ENCODE measurements around the gene VPS41.
A peak's percentile ranks its signal among the peaks of the same experiment; 100 is the strongest.
"Not testable (repeated sequence)": the region's sequence is repeated elsewhere in the genome, so short reads cannot be mapped to it uniquely, and the experiment has no call there.

Gene VPS41

GRCh38 chr7:38908759-38909335, at the start of gene VPS41:
Gene VPS41 (minus strand): TSS chr7:38909191. CDS start chr7:38909174, 17 bp downstream.
- DNase-seq (ENCODE audit: low read depth), result peak; percentile 71

DNA sequence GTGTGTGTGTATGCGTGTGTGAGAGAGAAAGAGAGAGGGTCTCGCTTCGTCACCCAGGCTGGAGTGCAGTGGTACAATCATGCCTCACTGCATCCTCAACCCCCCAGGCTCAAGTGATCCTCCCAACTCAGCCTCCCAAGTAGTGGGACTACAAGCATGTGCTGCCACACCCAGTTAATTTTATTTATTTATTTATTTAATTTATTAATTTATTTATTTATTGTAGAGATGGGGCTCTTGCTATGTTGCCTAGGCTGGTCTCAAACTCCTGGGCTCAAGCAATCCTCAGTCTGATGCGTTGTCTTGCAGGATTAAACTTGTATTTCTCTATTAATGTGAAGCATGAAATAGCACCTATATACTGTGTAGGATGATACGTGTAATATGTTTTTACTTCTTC, 46.9 kb upstream of the VPS41 start:
- no peak for DNase-seq (ENCODE audit: low read depth)

GRCh38 chr7:38953971-38954370, 45.0 kb upstream of the VPS41 start:
- DNase-seq (ENCODE audit: low read depth), result no peak

DNA sequence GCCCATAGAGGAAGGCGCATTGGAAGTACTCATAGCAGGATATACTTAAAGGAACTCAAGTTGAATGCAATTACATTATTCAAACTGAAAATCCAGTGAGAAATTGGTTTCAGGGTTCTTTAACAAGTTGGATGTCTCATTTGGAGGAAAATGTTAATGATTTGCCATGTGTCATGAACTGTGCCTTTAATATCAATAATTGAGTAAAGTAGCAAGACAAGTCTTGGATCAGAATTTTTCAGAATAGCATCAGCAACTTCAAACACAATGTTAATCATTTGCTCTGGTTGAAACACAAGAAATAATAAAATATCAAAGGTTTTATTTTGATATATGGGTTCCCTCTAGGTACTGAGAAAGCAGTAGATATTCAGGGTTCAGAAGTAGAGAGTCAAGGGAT, 44.2 kb upstream of the VPS41 start:
- no peak for DNase-seq (ENCODE audit: low read depth)

- no peak for DNase-seq (ENCODE audit: low read depth)
Observed at GRCh38 chr7:38951213-38951612, 42.2 kb upstream of the VPS41 start.

GRCh38 chr7:38950309-38950708, 41.3 kb upstream of the VPS41 start:
- no peak for DNase-seq (ENCODE audit: low read depth)

GRCh38 chr7:38947541-38947940, 38.5 kb upstream of the VPS41 start:
- not testable (repeated sequence) for DNase-seq (ENCODE audit: low read depth)

GRCh38 chr7:38942431-38943051, 33.5 kb upstream of the VPS41 start:
- no peak for DNase-seq (ENCODE audit: low read depth)

DNA sequence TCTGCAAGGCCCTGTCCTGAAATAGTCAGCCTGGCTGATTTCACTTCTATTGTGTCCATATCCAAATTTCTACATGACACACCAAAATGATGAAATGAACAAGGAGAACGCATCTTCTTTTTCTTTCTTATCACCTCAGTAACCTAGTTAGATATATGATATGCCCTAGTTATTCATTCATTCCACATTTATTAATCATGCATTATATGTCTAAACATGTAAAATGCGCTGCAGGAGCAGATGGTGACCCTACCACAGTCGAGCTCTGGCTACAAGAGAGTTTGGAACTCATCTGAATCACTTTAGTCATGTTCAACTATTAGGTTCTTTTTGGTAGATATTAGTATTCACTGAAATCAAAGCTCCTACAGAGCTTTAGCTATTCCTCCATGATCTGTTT, 31.8 kb upstream of the VPS41 start:
- no peak for DNase-seq (ENCODE audit: low read depth)

GRCh38 chr7:38938589-38938988, 29.6 kb upstream of the VPS41 start:
- DNase-seq (ENCODE audit: low read depth), result no peak

GRCh38 chr7:38938001-38938485, 29.1 kb upstream of the VPS41 start:
- DNase-seq (ENCODE audit: low read depth), result no peak

- DNase-seq (ENCODE audit: low read depth), result no peak
Observed at GRCh38 chr7:38936641-38937040, 27.6 kb upstream of the VPS41 start.

DNA sequence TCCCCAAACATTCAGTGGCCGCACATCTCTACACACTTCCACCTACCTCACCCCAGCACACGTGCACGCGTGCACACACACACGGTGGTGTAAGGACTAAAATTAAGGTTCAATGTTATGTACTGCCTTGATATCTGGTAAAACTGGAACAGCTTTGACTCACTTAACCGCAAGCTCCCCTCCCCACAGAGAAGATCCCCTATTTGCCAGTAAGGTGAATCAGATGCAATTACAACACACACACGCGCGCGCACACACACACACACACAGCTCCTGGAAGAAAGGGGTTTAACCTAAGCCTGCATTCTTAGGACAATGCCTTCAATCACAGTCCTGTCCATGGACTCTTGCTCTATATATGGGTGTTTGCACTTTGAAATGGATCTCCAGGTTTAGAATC, 25.5 kb upstream of the VPS41 start:
- no peak for DNase-seq (ENCODE audit: low read depth)

DNA sequence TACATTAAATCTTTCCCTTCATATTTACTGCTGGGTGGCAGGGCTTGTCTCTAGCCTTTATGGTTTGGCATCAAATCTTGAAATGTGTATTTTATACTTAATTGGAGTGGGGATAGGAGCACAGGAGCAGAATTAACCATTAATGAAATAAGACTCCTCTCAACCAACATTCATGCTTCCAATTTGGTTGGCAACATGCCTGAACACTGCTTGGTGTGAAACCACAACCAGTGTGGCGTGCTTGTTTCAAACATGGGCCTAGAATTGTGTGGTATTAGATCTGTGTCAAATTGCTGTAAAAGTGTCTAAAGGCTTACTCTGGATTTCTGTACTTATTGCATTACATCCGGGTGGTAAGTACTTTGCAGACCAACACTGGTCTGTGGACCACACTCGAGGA, 25.1 kb upstream of the VPS41 start:
- DNase-seq (ENCODE audit: low read depth), result no peak

DNA sequence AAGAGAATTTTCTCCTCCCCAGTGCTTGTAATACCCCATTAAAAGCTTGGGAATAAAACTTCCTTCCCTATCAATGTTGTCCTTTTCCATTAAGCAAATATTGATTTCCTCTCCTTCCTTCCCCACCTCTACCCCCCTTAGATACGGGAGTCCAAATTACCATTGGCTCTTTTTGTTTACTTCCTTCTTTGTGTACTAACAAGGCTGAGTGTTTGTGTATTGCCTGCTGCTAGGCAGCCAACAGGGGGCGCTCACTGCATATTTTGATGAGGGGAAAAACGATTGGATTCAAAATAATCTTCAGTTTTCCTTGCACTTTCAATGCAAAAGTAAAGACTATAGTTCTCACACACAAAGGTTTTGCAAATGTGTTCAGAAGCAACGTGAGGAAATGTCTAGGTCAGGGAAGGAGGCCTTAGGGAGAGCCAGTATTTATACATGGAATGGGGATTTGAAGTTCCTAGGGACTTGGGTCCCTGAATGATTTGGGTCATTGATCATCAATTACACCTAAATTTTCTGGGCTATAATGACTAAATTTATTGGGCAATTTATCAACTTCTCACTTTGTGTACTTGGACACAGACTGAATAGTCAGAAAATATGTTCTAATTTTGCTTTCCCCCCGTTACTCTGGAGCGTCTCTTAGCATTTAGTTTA, 23.6 kb upstream of the VPS41 start:
- peak; percentile 11 for DNase-seq (ENCODE audit: low read depth)

- DNase-seq (ENCODE audit: low read depth), result no peak
Observed at GRCh38 chr7:38929460-38930171, 20.6 kb upstream of the VPS41 start.

DNA sequence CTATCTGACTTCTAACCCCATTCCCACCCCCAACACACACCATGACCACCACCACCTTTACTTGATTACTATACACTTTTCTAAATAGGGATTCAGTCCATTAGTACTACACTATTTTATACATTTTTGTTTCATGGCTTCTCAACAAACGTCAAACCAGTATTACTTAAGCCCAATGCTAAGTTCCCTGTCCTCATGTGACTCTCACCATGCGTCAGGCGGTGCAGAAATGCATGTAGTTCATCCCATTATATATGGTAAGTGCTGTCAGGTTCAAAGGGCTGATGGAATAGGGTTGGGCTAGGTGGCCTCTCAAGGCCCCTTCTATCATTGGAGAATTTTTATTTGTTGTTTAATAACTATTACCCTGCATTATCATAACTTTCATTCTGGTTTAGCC, 19.5 kb upstream of the VPS41 start:
- no peak for DNase-seq (ENCODE audit: low read depth)

DNA sequence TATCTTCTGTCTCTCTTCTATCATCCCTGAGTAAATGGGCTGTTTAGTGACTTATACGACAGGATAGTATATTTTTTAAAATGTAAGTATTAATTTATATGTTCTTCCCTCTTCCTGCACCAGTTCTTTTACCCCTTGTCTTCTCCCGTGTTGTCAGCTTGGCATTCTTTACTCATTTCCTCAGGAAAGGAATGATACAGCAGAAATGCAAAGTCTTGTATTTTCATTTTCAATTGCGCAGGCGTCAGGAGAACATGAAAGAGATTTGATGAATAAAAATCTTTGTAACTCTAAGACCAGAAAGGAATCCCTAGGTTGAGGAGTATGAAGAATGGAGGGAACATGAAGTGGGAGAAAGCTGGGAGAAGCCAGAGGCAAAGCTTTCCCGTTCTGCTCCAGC, 18.8 kb upstream of the VPS41 start:
- DNase-seq (ENCODE audit: low read depth), result no peak

GRCh38 chr7:38920731-38921130, 11.7 kb upstream of the VPS41 start:
- no peak for DNase-seq (ENCODE audit: low read depth)

DNA sequence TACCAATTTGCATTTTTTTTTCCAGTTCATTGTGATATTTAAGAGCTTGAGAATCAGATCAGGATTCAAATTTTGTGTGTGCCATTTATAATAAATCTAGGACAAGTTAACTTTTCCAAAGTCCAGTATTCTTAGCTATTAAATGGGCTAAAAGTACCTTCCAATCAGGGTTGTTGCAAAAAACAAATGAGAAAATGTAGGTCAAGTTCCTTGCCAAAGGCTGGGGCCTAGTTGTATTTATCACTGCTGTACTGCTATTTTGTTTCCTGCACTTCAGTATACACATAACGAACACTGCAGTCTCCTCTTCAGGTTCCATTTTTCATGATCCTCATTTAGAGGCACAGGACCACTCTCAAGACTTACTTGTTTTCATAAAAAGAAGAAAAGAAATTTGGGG, 7.4 kb upstream of the VPS41 start:
- no peak for DNase-seq (ENCODE audit: low read depth)

GRCh38 chr7:38909870-38910269, 879 bp upstream of the VPS41 start:
- no peak for DNase-seq (ENCODE audit: low read depth)

DNA sequence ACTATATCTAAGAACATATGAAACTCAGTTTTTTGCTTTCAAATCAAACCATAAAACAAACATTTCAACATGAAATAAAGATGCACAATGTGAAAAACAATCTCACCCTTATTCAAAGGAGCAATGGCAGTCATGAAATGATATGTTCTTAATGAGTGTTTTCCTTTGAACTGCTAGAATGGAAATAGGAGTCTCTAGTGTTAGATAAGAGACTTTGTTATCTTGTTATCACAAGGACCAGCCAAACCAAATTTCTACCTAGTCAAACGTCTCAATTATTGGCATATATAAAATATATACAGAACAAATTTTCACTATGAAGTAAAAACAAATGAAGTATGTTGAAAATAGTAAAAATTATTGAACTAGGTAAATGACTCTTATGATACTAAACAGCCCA, 1.2 kb downstream of the VPS41 start:
- no peak for DNase-seq (ENCODE audit: low read depth)

DNA sequence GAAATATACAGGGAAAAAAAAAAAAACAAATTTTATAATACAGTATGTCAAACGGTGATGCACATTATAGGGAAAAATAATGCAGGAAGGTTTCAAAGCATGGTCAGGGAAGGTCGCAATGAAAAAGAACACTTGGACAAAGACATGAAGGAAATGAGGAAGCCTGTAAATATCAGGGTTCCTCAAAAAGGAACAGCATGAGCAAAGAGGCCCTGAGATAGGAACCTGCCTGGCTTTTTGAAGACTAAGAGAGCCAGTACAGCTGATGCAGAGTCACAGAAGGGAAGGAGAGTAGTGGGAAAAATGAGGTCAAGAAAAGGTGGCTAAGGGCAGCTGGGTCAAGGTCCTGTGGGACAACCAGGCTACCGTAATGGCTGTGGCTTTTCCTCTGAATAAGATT, 1.9 kb downstream of the VPS41 start:
- no peak for DNase-seq (ENCODE audit: low read depth)

Measured in activated T-cell treated with anti-CD3 and anti-CD28 coated beads for 24 hours (primary cell).